AML-193 (cell line): ENCODE data around the gene TSPO.

Source experiments
- DNase-seq, 2 experiments: peaks; one replicate each; lab custom pipeline; 2025; lab: John Stamatoyannopoulos, UW

Gene TSPO

DNA sequence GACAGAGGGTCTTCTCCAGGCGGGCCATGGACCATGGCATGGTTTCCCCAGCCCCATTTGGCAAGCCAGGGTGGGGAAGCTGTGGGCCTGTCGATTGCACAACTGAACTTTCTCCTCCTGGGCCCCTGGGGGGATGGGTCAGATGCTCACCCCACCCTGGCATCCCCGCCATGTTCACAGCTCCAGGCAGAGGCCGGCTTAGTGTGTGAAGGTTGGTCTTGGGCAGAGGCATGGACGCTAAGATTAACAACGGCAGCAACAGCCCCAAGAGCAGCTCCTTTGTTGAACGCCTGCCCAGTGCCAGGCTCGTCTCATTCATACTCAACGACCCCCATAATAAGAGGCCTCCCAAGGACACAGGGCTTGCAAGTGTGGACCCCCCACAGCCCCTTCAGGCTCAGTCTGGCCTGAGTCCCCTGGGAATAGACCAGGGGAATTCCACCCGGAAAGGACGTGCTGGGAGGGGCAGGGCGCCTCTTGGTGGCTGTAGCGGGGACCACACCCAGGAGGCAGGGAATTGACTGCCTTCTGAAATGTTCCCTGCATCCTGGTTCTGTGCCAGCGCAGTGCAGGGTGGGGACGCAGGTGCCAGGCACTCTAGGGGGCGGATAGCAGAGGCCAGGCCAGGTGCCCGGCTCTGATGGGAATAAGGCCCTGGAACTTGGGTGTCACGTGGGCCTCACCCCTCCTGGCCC, 8.3 kb downstream of the TSPO start:
- no peak for DNase-seq

GRCh38 chr22:43160497-43161126, 9.3 kb downstream of the TSPO start:
- DNase-seq: no peak

GRCh38 chr22:43162412-43163150, 11.2 kb downstream of the TSPO start:
- DNase-seq: no peak

- DNase-seq: no peak
Measured at GRCh38 chr22:43163241-43163795, 12.0 kb downstream of the TSPO start.

DNA sequence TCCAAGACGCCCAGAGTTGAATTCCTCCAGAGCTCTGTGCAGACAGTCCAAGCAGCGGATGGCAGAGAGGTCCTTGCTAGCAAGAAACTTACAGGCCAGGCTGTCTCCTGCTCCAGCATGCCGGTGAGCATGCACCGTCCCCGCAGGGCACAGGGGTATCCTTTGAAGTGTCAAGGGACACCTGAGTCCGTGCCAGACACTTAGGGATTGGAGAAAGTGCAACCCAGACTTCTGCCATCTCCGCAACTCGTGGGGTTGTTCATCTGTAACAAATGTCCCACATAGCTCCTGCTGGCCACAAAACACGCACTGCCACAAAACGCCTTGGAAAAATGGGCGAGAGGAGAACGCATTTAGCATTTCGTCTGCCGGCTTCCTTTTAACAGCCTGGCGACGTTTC, 13.3 kb downstream of the TSPO start:
- DNase-seq: no peak

GRCh38 chr22:43166132-43166930, 15.0 kb downstream of the TSPO start:
- no peak for DNase-seq

DNA sequence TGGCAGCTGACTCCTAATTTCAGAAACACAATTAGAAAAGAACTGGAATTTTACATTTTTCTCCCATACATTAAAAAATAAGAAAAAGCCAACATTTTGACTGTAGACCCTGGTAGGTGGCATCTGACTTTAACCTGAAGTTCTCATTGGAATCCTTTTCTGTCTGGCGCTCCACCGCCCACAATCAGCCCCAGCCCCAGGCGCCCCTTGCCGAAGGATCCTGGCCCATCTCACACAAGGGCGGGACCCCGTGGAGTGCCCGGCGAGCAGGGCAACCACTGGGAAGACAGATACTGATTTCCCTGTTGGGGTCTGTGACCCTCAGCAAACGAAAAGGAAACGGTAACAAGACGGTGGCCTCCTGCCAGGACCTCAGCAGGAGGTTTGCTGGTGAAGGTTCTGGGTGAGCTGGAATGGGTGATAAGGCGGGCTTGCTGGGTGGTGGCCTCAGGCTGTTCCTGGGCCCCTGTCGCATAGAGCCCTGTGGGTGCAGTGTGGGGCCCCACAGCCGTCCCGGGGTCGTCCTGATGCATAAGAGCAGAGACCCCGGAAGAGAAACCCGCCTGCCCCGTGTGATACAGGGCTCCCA, 15.7 kb downstream of the TSPO start:
- no peak for DNase-seq

DNA sequence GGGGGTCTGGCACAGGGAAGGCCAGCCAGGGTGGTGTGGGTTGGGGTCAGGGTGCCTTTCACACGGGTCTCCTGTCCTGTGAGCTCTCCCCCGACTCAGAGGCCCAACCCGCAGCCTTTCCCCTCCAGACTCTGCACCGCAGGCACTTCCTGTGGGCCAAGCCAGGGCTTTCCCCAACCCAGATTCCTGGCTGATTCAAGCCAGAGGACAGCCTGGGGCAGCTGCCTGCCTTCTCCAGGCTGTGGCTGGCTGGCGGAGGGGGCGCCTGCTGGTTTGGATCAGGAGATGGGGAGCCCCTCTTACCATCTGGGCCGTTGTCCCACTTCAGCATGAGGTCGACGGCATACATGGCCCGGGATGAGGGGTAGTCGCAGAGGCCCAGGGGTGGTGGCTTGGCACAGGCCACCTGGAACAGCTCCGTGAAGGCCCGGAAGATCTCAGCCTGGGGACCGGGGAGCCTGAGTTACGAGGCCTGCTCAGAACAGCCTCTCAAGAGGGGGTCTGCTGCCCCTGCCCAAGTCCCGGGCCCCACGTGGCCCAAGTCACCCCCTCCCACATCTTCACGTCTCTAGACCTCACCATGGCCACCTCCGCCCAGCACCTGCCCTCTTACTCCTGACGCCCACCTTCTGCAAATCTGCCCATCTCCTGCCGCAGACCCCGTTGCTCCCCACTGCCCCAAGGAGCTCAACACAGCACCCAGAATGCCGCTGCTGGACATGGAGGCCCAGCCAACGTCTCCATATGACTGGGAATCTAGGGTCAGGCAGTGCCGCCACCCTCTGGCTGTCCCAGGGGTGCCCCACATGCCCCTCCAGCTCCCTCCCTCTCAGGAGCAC, 17.3 kb downstream of the TSPO start:
- no peak for DNase-seq

DNA sequence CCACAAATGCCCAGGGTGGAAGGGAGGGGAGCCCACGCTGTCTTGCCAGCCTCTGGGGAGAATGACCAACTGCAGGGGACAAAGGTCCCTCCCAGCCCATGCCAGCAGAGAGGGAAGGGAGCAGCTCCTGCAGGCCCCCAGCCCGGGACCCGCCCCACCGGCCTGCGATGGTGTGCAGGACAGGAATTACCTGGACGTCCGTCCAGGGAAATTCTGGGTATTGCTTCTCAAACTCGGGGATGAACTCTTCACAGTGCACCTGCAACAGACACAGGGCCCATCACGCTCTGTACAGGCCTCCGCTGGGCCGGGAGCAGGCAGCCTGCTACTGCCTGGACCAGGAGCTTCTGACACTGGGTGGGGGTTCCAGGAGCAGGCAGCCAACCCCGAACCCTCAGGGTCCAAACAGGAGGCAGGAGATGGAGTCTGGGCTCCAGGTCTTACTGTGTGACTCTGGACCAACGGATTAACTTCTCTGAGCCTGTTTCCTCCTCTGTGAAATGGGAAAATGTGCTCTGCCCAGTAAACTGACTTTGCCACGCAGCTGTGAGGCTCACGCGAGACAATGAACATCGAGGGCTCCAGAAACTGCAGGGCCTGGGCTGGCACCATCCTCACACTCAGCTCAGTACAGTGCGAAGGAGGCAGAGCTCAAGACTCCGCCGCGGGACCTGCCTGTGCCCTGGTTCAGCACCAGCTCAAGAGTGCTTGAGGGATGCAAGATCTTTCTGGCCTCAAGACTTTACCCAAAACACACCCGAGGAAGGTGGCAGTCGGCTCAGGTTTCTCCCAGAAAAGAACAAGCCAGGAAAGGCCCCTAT, 18.2 kb downstream of the TSPO start:
- no peak for DNase-seq

DNA sequence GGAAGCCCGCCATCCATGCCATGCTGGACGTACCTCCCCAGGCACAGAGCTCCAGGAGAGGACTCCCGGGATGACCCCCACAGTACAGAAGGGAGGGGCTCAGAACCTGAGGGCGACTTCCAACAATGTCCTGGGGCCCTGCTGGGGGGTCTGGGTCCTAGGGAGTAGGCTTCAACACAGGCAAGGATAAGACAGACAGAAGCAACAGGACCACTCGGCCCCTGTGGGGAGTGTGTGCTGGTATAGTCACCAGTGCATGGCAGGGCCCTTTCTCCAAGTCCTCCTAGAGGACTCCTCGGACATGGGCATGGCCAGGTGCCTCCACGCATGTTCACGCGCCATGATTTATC, 18.7 kb downstream of the TSPO start:
- DNase-seq: no peak

GRCh38 chr22:43171019-43171491, 19.7 kb downstream of the TSPO start:
- DNase-seq: no peak

DNA sequence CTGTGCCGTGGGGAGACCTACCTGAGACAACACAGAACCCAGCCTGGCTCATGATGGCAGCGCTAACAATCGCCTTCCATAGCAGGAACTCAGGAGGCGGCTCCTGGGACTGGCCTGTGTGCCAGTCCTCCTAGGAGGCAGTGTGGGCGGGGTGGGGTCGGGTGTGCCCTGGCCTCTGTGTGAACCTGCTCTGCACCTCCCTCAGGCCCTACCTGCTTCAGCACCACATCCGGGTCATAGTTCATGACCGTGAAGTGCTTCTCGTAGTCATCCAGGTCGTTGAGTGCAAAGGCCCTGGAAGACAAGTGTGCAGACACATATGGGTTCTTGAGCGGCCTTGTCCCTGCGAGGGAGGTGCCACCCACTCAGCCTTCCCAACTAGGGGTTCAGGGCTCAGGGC, 20.2 kb downstream of the TSPO start:
- DNase-seq: no peak

DNA sequence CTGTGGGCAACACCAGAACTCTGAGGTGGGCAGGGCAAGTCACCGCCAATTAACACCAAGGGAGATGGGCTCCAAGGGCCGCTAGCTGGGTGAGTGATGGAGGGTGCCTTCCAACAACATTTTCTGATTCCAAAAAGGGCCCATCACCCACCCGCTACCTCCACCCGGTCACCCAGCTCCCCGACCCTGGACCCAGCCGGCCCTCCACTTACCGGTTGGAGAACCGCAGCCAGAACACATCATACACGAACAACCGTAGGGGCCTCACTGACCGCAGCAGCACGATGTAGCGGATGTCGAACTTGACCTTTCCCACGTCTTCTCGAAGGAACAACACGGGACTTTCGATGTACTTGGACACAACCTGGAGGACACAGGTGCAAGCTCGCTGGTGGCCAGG, 20.8 kb downstream of the TSPO start:
- DNase-seq: no peak

DNA sequence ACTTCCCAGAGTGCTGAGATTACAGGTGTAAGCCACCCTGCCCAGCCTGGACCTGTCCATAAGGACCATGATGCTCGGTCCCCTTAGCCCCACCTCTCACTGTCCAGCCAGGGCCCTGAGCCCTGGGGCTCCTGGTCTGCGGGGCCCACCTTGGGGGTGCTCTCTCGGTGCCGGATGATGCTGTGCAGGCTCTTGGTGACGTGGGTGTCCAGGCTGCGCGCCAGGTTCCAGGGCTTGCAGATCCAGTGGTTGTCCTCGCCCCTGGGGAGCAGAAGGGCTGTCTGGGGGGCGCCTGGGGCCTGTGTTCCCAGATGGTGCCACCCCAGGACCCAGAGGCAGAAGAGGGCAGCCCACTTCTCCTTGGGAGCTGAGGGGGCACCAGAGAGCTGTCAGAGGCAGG, 22.2 kb downstream of the TSPO start:
- no peak for DNase-seq

DNA sequence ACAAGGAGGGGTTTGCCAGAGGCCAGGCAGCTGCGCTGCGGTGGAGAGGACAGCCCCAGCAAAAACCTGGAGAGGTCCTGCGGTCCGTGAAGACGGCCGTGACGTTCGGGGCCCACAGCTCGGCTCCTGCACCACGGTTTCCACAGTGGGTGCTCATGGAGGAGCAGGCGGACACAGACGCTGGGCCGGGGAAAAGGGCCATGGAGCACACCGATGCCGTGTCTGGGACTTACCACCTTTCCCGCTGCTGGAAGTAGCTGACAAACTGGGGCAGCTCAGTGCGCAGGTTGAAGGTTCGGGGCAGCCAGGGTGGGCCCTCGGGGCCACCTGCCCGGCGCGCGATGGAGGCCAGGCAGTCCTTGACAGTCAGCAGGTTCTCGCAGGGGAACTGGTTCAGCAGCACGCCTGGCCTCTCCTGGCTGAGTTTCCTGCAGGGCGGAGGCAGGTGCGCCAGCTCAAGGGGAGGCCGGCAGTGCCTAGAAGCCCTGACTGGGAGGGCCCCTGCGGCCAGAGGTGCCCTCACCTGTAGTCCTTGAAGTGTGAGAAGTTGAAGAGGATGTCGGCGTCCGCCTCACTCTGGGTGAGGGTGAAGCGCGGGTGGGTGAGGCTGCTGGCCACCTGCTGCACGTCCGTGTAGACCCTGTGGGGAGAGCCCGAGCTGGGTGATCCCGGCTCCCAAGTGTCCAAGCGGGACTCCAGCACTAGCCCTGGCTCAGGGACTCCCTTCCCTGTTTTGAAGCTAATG, 22.8 kb downstream of the TSPO start:
- no peak for DNase-seq

DNA sequence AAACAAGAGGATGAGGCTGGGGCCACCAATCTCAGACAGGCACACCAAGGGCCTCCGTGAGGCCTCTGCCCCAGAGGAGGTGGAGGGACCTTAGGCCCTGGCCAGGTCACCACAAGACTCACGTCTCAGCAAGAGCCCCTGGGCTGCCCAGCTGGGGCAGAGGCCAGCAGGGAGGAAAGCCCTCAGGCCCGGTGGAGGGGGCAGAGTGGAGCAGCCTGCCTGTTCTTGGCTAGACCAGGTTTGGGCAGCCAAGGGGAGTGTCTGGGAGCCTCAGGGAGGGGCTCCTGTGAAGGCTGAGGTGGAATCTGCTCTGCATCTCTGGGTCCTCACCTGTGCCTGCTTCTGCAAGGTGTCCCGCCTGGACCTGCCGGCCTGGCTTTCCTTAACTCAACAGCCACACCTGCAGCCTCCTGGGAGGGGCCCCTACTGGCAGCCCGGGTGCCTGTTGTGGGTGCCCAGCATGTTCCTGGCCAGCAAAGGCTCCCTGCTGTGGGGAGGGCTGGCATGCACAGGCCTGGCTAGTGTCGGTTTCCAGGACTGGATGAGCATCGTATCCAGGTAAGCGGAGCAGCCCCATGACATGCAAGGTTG, 23.7 kb downstream of the TSPO start:
- no peak for DNase-seq

DNA sequence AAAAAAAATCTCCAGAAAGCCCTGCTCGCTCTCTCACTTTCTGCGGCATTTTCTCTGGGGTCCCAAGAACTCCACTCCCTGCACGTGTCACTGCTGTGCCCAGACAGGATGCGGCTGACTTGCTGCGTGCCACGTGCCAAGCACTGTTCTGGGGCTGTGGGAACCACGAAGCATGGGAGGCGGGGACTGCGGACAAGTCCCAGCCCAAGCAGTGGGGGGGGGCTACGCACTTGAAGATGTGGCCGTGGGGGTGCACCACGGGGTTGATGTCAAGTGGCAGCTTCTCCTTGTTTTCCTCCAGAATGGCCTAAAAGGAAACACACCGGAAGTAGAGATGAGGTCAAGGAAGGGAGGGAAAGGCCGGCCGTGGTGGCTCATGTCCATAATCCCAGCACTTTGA, 24.7 kb downstream of the TSPO start:
- DNase-seq: no peak

- no peak for DNase-seq
Measured at GRCh38 chr22:43177479-43177878, 26.1 kb downstream of the TSPO start.
